Hepatocyte (in vitro differentiated cells): ENCODE measurements around the gene ABCF2.

ENCODE experiments used
- EZH2 ChIP-seq: fragments of 200-600 bp; sonication (generic); IDR thresholded peaks from 2 replicates; pipeline ENCODE4 v1.6.1; 2016; ENCODE audit warnings: antibody characterized with exemption, mild to moderate bottlenecking, borderline replicate concordance
- EZH2phosphoT487 ChIP-seq: fragments of 200-600 bp; sonication (generic); IDR thresholded peaks from one replicate; pipeline ENCODE4 v1.6.1; 2018; ENCODE audit warnings: antibody characterized with exemption, mild to moderate bottlenecking, low read depth, moderate library complexity; ENCODE audit not compliant: unreplicated experiment, severe bottlenecking
- TF ChIP-seq, protein P1 (sequence below): fragments of 200-600 bp; sonication (generic); IDR thresholded peaks from 2 replicates; pipeline ENCODE4 v1.5.1; 2016; ENCODE audit warnings: antibody characterized with exemption, mild to moderate bottlenecking; ENCODE audit not compliant: poor library complexity

DNA sequence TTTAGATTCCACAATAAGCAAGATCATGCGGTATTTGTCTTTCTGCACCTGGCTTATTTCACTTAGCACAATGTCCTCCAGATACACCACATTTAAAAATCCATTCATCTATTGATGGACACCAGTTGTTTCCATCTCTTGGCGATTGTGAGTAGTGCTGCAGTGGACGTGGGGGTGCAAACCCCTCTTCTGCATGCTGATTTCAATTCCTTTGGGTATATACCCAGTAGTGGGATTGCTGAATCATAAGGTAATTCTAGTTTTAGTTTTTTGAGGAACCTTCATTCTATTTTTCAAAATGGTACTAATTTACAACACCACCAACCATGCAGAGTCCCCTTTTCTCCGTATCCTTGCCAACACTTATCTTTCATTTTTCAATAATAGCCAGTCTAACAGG is 38.0 kb downstream of the ABCF2 start:
- TF ChIP-seq, protein P1, sequence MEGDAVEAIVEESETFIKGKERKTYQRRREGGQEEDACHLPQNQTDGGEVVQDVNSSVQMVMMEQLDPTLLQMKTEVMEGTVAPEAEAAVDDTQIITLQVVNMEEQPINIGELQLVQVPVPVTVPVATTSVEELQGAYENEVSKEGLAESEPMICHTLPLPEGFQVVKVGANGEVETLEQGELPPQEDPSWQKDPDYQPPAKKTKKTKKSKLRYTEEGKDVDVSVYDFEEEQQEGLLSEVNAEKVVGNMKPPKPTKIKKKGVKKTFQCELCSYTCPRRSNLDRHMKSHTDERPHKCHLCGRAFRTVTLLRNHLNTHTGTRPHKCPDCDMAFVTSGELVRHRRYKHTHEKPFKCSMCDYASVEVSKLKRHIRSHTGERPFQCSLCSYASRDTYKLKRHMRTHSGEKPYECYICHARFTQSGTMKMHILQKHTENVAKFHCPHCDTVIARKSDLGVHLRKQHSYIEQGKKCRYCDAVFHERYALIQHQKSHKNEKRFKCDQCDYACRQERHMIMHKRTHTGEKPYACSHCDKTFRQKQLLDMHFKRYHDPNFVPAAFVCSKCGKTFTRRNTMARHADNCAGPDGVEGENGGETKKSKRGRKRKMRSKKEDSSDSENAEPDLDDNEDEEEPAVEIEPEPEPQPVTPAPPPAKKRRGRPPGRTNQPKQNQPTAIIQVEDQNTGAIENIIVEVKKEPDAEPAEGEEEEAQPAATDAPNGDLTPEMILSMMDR = no peak
- TF ChIP-seq EZH2phosphoT487 (no peak), EZH2 (no peak)
